WTC11 (cell line): ENCODE measurements around the gene CYP19A1. TPM values are rescaled to one million over a fixed set of nuclear protein-coding genes. Genes with fewer than 3 reads are reported as not detected.

Source experiments
- ATAC-seq: fragments of 200-7000 bp; cut with Tn5 transposase; 2 replicates; pipeline ENCODE4 v1.10.0; 2021; ENCODE audit warnings: mild to moderate bottlenecking, moderate library complexity
- CTCF ChIA-PET: fragments of 300-600 bp; sonication (Branson Sonifier 250); formaldehyde crosslinking; loops from one replicate; lab custom pipeline; 2021; ENCODE audit warnings: antibody characterized with exemption; lab: Charles Lee
- POLR2A ChIA-PET: fragments of 350-600 bp; sonication (Branson Sonifier 250); formaldehyde crosslinking; loops from one replicate; lab custom pipeline; 2021; ENCODE audit warnings: antibody characterized with exemption; lab: Charles Lee
- DNase-seq: peaks from one replicate; pipeline ENCODE4 v3.0.0; 2021; ENCODE audit warnings: low spot score
- H3K27ac Mint-ChIP-seq: 2 replicates; pipeline ENCODE4 v1.8.0; 2021; ENCODE audit warnings: mixed read lengths
- H3K27me3 Mint-ChIP-seq: 2 replicates; pipeline ENCODE4 v1.8.0; 2021; ENCODE audit warnings: low read depth, mild to moderate bottlenecking, moderate library complexity, mixed read lengths
- H3K36me3 Mint-ChIP-seq: 2 replicates; pipeline ENCODE4 v1.8.0; 2021; ENCODE audit warnings: mixed read lengths
- H3K4me1 Mint-ChIP-seq: 2 replicates; pipeline ENCODE4 v1.8.0; 2022; ENCODE audit warnings: mixed read lengths
- H3K4me3 Mint-ChIP-seq: 2 replicates; pipeline ENCODE4 v1.8.0; 2021; ENCODE audit warnings: mild to moderate bottlenecking, moderate library complexity, mixed read lengths
- H3K9me3 Mint-ChIP-seq: 2 replicates; pipeline ENCODE4 v1.8.0; 2021; ENCODE audit warnings: mixed read lengths
- ATF3 ChIP-seq: sonication (generic); formaldehyde crosslinking; conservative IDR thresholded peaks from 2 replicates; pipeline ENCODE4 v1.8.1; 2022; ENCODE audit warnings: mild to moderate bottlenecking, missing genetic modification reagents
- CBFB ChIP-seq: sonication (generic); formaldehyde crosslinking; IDR thresholded peaks from 2 replicates; pipeline ENCODE4 v1.8.1; 2022; ENCODE audit warnings: mild to moderate bottlenecking, low read depth, missing genetic modification reagents
- CTCF ChIP-seq: fragments of 200-600 bp; IDR thresholded peaks from 2 replicates; pipeline ENCODE4 v1.8.0; 2022; ENCODE audit warnings: antibody characterized with exemption
- FOXP1 ChIP-seq: sonication (generic); formaldehyde crosslinking; IDR thresholded peaks from 2 replicates; pipeline ENCODE4 v1.8.0; 2022; ENCODE audit warnings: missing genetic modification reagents, mild to moderate bottlenecking, moderate library complexity, borderline replicate concordance
- JUN ChIP-seq: sonication (generic); formaldehyde crosslinking; IDR thresholded peaks from 2 replicates; pipeline ENCODE4 v1.8.0; 2023; ENCODE audit warnings: mild to moderate bottlenecking, missing genetic modification reagents
- MXD4 ChIP-seq: fragments of 250-450 bp; sonication (Bioruptor Pico); IDR thresholded peaks from 2 replicates; pipeline ENCODE4 v1.8.0; 2021; ENCODE audit warnings: mild to moderate bottlenecking, moderate library complexity, borderline replicate concordance
- NFYB ChIP-seq: sonication (generic); formaldehyde crosslinking; conservative IDR thresholded peaks from 2 replicates; pipeline ENCODE4 v1.8.0; 2022; ENCODE audit warnings: low read depth, missing genetic modification reagents
- NR3C1 ChIP-seq: sonication (generic); formaldehyde crosslinking; conservative IDR thresholded peaks from 2 replicates; pipeline ENCODE4 v1.8.1; 2023; ENCODE audit warnings: low read depth, mild to moderate bottlenecking, missing genetic modification reagents
- RORB ChIP-seq: fragments of 250-450 bp; sonication (Bioruptor Pico); IDR thresholded peaks from 2 replicates; pipeline ENCODE4 v1.9.0; 2021; ENCODE audit warnings: mild to moderate bottlenecking
- SMAD4 ChIP-seq: sonication (generic); formaldehyde crosslinking; IDR thresholded peaks from 2 replicates; pipeline ENCODE4 v1.8.0; 2022; ENCODE audit warnings: mild to moderate bottlenecking, missing genetic modification reagents
- STAT6 ChIP-seq: sonication (generic); formaldehyde crosslinking; conservative IDR thresholded peaks from 2 replicates; pipeline ENCODE4 v1.8.1; 2023; ENCODE audit warnings: mild to moderate bottlenecking, low read depth, missing genetic modification reagents, moderate library complexity
- TP53 ChIP-seq: sonication (generic); formaldehyde crosslinking; IDR thresholded peaks from 2 replicates; pipeline ENCODE4 v1.8.1; 2023; ENCODE audit warnings: mild to moderate bottlenecking, missing genetic modification reagents
- ZNF121 ChIP-seq: sonication (generic); formaldehyde crosslinking; IDR thresholded peaks from 2 replicates; pipeline ENCODE4 v1.8.0; 2023; ENCODE audit warnings: missing genetic modification reagents
- ZNF219 ChIP-seq: sonication (generic); formaldehyde crosslinking; IDR thresholded peaks from 2 replicates; pipeline ENCODE4 v1.8.0; 2023; ENCODE audit warnings: missing genetic modification reagents, mild to moderate bottlenecking, borderline replicate concordance
- ZNF232 ChIP-seq: sonication (generic); formaldehyde crosslinking; IDR thresholded peaks from 2 replicates; pipeline ENCODE4 v1.8.0; 2022; ENCODE audit warnings: mild to moderate bottlenecking, missing genetic modification reagents
- ZNF317 ChIP-seq: sonication (generic); formaldehyde crosslinking; IDR thresholded peaks from 2 replicates; pipeline ENCODE4 v1.8.1; 2023; ENCODE audit warnings: low read depth, mild to moderate bottlenecking, moderate library complexity, missing genetic modification reagents, borderline replicate concordance
- total RNA-seq: library from RNA; stranded (reverse); gene quantifications from 3 replicates; pipeline ENCODE4 v1.2.3, GENCODE V29; 2021
- TF ChIP-seq, protein P1 (sequence below): sonication (generic); formaldehyde crosslinking; IDR thresholded peaks from 2 replicates; pipeline ENCODE4 v1.8.0; 2023; ENCODE audit warnings: mild to moderate bottlenecking, missing genetic modification reagents
- TF ChIP-seq, protein P2 (sequence below): sonication (generic); formaldehyde crosslinking; IDR thresholded peaks from 2 replicates; pipeline ENCODE4 v1.8.1; 2022; ENCODE audit warnings: mild to moderate bottlenecking, missing genetic modification reagents, moderate library complexity, borderline replicate concordance
- TF ChIP-seq, protein P3 (sequence below): sonication (generic); formaldehyde crosslinking; IDR thresholded peaks from 2 replicates; pipeline ENCODE4 v1.8.0; 2022; ENCODE audit warnings: mild to moderate bottlenecking, missing genetic modification reagents
- TF ChIP-seq, protein P4 (sequence below): sonication (generic); formaldehyde crosslinking; IDR thresholded peaks from 2 replicates; pipeline ENCODE4 v1.8.1; 2023; ENCODE audit warnings: mild to moderate bottlenecking, missing genetic modification reagents

CYP19A1 gene
- total RNA-seq, 1 experiment from 2014 or later: not detected

DNA sequence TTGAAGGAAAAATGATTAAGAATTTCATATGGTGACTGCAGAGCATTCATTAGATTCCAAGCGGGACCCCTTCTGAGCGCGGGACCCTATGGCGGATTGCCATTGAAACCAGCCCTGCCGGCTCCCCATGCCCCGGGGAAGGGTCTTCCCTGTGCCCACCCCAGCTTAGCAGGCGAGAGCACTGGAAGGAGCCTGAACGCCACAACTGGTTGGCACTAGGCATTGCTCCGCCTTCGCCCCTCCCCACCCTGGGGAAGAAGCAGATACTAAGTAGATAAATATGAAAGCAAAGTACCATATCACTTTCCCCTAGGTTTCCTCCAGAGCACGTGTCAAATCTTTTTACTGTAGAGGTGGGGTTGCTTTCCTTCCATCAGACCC, 70.7 kb downstream of the CYP19A1 start:
- TF ChIP-seq ZNF232 (CRISPR knock-in tag) (no peak), FOXP1 (no peak), MXD4 (CRISPR knock-in tag) (no peak), ZNF317 (CRISPR knock-in tag) (no peak), CTCF (no peak)
- TF ChIP-seq, protein P1, sequence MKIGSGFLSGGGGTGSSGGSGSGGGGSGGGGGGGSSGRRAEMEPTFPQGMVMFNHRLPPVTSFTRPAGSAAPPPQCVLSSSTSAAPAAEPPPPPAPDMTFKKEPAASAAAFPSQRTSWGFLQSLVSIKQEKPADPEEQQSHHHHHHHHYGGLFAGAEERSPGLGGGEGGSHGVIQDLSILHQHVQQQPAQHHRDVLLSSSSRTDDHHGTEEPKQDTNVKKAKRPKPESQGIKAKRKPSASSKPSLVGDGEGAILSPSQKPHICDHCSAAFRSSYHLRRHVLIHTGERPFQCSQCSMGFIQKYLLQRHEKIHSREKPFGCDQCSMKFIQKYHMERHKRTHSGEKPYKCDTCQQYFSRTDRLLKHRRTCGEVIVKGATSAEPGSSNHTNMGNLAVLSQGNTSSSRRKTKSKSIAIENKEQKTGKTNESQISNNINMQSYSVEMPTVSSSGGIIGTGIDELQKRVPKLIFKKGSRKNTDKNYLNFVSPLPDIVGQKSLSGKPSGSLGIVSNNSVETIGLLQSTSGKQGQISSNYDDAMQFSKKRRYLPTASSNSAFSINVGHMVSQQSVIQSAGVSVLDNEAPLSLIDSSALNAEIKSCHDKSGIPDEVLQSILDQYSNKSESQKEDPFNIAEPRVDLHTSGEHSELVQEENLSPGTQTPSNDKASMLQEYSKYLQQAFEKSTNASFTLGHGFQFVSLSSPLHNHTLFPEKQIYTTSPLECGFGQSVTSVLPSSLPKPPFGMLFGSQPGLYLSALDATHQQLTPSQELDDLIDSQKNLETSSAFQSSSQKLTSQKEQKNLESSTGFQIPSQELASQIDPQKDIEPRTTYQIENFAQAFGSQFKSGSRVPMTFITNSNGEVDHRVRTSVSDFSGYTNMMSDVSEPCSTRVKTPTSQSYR (CRISPR knock-in tag): no peak
- TF ChIP-seq, all 79 proteins: peak for 0
- DNase-seq: peak; percentile 29
- no peak overlapping the region for H3K27ac Mint-ChIP-seq
- POLR2A ChIA-PET: interaction anchor here (1.4 kb wide), 1 partner anchor 24 kb away, joined by 4 read pairs; no protein-coding TSS in a partner anchor
- H3K4me1 Mint-ChIP-seq: peaks cover 9% of the 10 kb centered on the region
- peak overlapping the region; percentile 69 for H3K4me3 Mint-ChIP-seq
- peaks cover 4% of the 10 kb centered on the region for H3K27me3 Mint-ChIP-seq
- CTCF ChIA-PET: interaction anchor here (1.7 to 3.3 kb wide), 5 partner anchors 13 to 114 kb away, joined by 4 to 16 read pairs (median 11); partner anchors contain the start of gene GLDN
- no peaks in the 10 kb centered on the region for H3K9me3 Mint-ChIP-seq
- no peaks in the 10 kb centered on the region for H3K36me3 Mint-ChIP-seq
- ATAC-seq: peak; percentile 69

GRCh38 chr15:51267051-51267702, 71.2 kb downstream of the CYP19A1 start:
- H3K27me3 Mint-ChIP-seq: peaks cover 4% of the 10 kb centered on the region
- ChIA-PET POLR2A (interaction anchor here (1.4 kb wide), 1 partner anchor 25 kb away, joined by 4 read pairs; no protein-coding TSS in a partner anchor), CTCF (interaction anchor here (1.1 to 3.3 kb wide), 10 partner anchors 9 to 135 kb away, joined by 4 to 16 read pairs (median 9); partner anchors contain the start of gene GLDN)
- H3K9me3 Mint-ChIP-seq: no peaks in the 10 kb centered on the region
- H3K4me1 Mint-ChIP-seq: peaks cover 9% of the 10 kb centered on the region
- no peak overlapping the region for H3K27ac Mint-ChIP-seq
- peak; percentile 72 for ATAC-seq
- peak overlapping the region; percentile 69 for H3K4me3 Mint-ChIP-seq
- peak; percentile 29 for DNase-seq
- no peaks in the 10 kb centered on the region for H3K36me3 Mint-ChIP-seq
- no peak for TF ChIP-seq CBFB (CRISPR knock-in tag)
- no peak for TF ChIP-seq STAT6
- TF ChIP-seq TP53 (CRISPR knock-in tag): no peak
- no peak for TF ChIP-seq ZNF121
- no peak for TF ChIP-seq ATF3 (CRISPR knock-in tag)
- no peak for TF ChIP-seq NR3C1 (CRISPR knock-in tag)
- TF ChIP-seq ZNF232 (CRISPR knock-in tag): no peak
- TF ChIP-seq, all 79 proteins: peak for 0

- H3K4me3 Mint-ChIP-seq: peak overlapping the region; percentile 69
- ChIA-PET POLR2A (interaction anchor here (1.4 kb wide), 1 partner anchor 25 kb away, joined by 4 read pairs; no protein-coding TSS in a partner anchor), CTCF (interaction anchor here (0.8 to 3.3 kb wide), 13 partner anchors 10 to 135 kb away, joined by 3 to 16 read pairs (median 5); partner anchors contain the start of gene GLDN)
- no peak overlapping the region for H3K27ac Mint-ChIP-seq
- DNase-seq (no peak), ATAC-seq (peak; percentile 22)
- H3K9me3 Mint-ChIP-seq: no peaks in the 10 kb centered on the region; the same call in 1 of the 2 replicates
- peaks cover 4% of the 10 kb centered on the region for H3K27me3 Mint-ChIP-seq
- peaks cover 9% of the 10 kb centered on the region for H3K4me1 Mint-ChIP-seq
- H3K36me3 Mint-ChIP-seq: no peaks in the 10 kb centered on the region; the same call in none of the 2 replicates
- TF ChIP-seq ZNF219 (CRISPR knock-in tag) (no peak), SMAD4 (CRISPR knock-in tag) (no peak), JUN (CRISPR knock-in tag) (no peak), NFYB (CRISPR knock-in tag) (no peak), RORB (CRISPR knock-in tag) (no peak)
- TF ChIP-seq, protein P2, sequence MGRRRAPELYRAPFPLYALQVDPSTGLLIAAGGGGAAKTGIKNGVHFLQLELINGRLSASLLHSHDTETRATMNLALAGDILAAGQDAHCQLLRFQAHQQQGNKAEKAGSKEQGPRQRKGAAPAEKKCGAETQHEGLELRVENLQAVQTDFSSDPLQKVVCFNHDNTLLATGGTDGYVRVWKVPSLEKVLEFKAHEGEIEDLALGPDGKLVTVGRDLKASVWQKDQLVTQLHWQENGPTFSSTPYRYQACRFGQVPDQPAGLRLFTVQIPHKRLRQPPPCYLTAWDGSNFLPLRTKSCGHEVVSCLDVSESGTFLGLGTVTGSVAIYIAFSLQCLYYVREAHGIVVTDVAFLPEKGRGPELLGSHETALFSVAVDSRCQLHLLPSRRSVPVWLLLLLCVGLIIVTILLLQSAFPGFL: no peak
- TF ChIP-seq, protein P3, sequence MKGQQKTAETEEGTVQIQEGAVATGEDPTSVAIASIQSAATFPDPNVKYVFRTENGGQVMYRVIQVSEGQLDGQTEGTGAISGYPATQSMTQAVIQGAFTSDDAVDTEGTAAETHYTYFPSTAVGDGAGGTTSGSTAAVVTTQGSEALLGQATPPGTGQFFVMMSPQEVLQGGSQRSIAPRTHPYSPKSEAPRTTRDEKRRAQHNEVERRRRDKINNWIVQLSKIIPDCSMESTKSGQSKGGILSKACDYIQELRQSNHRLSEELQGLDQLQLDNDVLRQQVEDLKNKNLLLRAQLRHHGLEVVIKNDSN (CRISPR knock-in tag): no peak
- TF ChIP-seq, protein P4, sequence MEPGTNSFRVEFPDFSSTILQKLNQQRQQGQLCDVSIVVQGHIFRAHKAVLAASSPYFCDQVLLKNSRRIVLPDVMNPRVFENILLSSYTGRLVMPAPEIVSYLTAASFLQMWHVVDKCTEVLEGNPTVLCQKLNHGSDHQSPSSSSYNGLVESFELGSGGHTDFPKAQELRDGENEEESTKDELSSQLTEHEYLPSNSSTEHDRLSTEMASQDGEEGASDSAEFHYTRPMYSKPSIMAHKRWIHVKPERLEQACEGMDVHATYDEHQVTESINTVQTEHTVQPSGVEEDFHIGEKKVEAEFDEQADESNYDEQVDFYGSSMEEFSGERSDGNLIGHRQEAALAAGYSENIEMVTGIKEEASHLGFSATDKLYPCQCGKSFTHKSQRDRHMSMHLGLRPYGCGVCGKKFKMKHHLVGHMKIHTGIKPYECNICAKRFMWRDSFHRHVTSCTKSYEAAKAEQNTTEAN (CRISPR knock-in tag): no peak
Observed at GRCh38 chr15:51266656-51267050, 71.7 kb downstream of the CYP19A1 start.
